ENCODE measurements around the gene FDXR. TPM values are rescaled to one million over a fixed set of nuclear protein-coding genes. Genes with fewer than 3 reads are reported as not detected.
A peak's percentile ranks its signal among the peaks of the same experiment; 100 is the strongest.

FDXR gene
- total RNA-seq, 2 donors from 2014 or later: 17.7 to 26.9 TPM

DNA sequence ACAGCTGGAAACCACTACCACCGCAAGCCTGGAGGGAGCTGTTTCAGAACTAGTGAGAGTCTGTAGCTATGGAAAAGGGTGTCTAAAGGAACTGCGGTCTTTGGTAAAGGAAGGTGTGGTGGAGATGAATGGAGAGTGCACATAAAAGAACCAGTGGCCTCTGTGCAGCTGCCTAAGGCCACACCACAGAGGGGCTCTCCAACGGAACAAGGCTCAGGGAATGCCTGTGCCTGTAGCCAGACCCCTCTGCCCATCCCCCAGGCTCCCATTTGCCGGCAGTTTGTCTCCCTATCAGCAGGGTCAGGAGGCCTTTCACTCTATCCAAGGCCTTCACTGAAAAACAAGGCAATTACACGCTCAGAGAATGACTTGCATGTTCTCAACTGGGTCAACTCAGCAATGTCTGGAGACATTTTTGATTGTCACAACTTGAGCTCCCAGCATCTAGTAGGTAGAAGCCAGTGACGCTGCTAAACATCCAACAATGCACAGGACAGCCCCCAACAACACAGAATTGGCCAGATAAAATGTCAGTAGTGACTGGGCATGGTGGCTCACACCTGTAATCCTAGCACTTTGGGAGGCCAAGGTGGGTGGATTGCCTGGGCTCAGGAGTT is 3.3 kb upstream of the FDXR start:
- Histone ChIP-seq H3K36me3 (no peaks in the 10 kb centered on the region), H3K27ac (no peak overlapping the region), H3K27me3 (no peaks in the 10 kb centered on the region), H3K9ac (ENCODE audit: low read depth in 2 of 2, low read length in 2 of 2) (no peak overlapping the region), H3K9me3 (no peaks in the 10 kb centered on the region), H3K4me1 (peaks cover 5% of the 10 kb centered on the region), H3K4me3 (no peak overlapping the region)
- intact Hi-C loops (cut with DNase I): no loop called here
- TF ChIP-seq CTCF (IDR thresholded peaks at IDR 0.05): no peak
- DNase-seq: no peak

DNA sequence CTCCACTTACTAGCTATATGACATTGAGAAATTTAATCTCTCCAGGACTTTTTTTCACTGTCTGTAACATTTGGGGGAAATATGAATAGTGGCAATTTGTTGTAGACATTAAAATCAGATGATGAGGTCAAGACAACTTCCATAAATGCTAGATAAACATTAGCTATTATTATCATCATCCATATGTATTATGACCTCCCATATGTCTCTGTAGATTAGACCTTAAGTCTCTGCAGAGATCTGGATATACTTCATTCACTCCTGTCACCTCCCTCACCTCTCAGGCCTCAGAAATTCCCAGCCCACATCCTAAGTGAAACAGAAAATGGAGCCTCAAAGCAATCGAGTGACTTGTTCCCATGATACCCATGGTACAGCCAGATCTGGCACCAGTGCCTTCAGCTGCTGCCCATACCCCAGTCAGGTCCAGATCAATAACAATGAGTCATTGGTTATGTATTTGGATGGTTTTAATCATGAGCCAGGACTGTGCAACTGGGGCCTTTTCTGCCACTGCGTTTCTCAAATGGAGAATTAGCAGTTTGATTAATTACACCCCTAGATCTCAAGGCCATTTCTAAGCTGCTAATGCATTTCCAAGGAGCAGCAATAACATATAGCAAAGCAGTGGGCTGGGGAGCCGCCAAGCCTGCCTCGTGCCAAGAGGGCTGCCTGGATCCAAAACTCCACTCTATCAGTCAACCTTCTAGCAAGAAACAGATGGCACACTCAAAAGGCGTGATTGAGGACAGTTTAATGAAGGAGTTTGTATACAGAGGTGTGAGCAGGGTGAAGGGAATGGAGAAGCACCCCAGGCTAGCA is 2.6 kb upstream of the FDXR start:
- Histone ChIP-seq H3K27ac (no peak overlapping the region), H3K9me3 (no peaks in the 10 kb centered on the region), H3K4me3 (no peak overlapping the region), H3K4me1 (peaks cover 5% of the 10 kb centered on the region), H3K9ac (ENCODE audit: low read depth in 2 of 2, low read length in 2 of 2) (no peak overlapping the region), H3K36me3 (no peaks in the 10 kb centered on the region), H3K27me3 (no peaks in the 10 kb centered on the region)
- no peak for DNase-seq
- TF ChIP-seq CTCF (IDR thresholded peaks at IDR 0.05): no peak
- intact Hi-C loops (cut with DNase I): no loop called here

DNA sequence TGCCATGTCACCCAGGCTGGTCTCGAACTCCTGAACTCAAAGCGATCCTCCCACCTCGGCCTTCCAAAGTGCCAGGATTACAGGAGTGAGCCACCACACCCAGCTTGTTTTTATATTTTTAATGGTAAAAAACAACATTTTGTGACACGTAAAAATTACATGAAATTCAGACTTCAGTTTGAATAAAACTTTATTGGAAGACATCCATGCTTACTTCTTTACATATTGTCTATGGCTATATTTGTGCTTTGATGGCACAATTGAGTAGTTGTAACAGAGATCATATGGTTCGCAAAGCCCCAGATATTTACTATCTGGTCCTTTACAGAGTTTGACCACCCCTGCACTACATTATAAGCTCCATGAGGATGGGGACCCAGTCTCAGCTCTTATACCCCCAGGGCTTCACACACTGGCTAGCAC is 1.8 kb upstream of the FDXR start:
- peaks cover 5% of the 10 kb centered on the region for H3K4me1 ChIP-seq
- H3K27ac ChIP-seq: no peak overlapping the region
- no peak overlapping the region for H3K4me3 ChIP-seq
- DNase-seq: no peak
- H3K27me3 ChIP-seq: no peaks in the 10 kb centered on the region
- no peaks in the 10 kb centered on the region for H3K9me3 ChIP-seq
- H3K9ac ChIP-seq (ENCODE audit: low read depth in 2 of 2, low read length in 2 of 2): no peak overlapping the region
- intact Hi-C loops (cut with DNase I): no loop called here
- H3K36me3 ChIP-seq: no peaks in the 10 kb centered on the region
- no peak for TF ChIP-seq CTCF (IDR thresholded peaks at IDR 0.05)

GRCh38 chr17:74873874-74874614 is 1.2 kb upstream of the FDXR start:
- no peaks in the 10 kb centered on the region for H3K9me3 ChIP-seq
- peak overlapping the region; percentile 85 for H3K27ac ChIP-seq
- H3K4me3 ChIP-seq: peak overlapping the region; percentile 50
- H3K9ac ChIP-seq (ENCODE audit: low read depth in 2 of 2, low read length in 2 of 2): peak overlapping the region; percentile 83 to 88
- intact Hi-C loops (cut with DNase I): no loop called here
- H3K4me1 ChIP-seq: peaks cover 5% of the 10 kb centered on the region
- no peaks in the 10 kb centered on the region for H3K27me3 ChIP-seq
- no peak for TF ChIP-seq CTCF (IDR thresholded peaks at IDR 0.05)
- no peaks in the 10 kb centered on the region for H3K36me3 ChIP-seq
- DNase-seq: no peak

- H3K4me3 ChIP-seq: peak overlapping the region; percentile 70
- peak overlapping the region; percentile 85 for H3K27ac ChIP-seq
- H3K4me1 ChIP-seq: peaks cover 5% of the 10 kb centered on the region
- no peaks in the 10 kb centered on the region for H3K27me3 ChIP-seq
- peak; percentile 100 for DNase-seq
- TF ChIP-seq CTCF (IDR thresholded peaks at IDR 0.05): no peak
- no peaks in the 10 kb centered on the region for H3K36me3 ChIP-seq
- H3K9ac ChIP-seq (ENCODE audit: low read depth in 2 of 2, low read length in 2 of 2): peak overlapping the region; percentile 83 to 88
- H3K9me3 ChIP-seq: no peaks in the 10 kb centered on the region
- intact Hi-C loops (cut with DNase I): no loop called here
Measured at GRCh38 chr17:74873037-74873873, 461 bp upstream of the FDXR start.

All from colonic mucosa (tissue), 4 donors.